ENCODE data around the gene RGPD6.
"Not testable (repeated sequence)": the region's sequence is repeated elsewhere in the genome, so short reads cannot be mapped to it uniquely, and the experiment has no call there.

Gene RGPD6

GRCh38 chr2:110494488-110494887 is 82.5 kb downstream of the RGPD6 start:
- in situ Hi-C loops (cut with MboI; ENCODE audit: low sequenced_read_pairs, unreplicated experiment); DNase-seq (ENCODE audit: low spot score): not testable (repeated sequence)

DNA sequence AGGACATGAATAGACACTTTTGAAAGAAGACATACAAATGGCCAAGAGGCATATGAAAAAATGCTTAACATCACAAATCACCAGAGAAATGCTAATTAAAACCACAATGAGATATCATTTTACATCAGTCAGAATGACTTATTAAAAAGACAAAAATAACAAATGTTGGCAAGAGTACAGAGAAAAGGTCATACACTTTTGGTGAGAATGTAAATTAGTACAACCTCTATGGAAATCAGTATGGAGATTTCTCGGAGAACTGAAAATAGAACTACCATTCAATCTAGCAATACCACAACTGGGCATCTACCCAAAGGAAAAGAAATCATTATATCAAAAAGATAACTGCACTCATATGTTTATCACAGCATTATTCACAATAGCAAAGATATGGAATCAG is 88.0 kb downstream of the RGPD6 start:
- in situ Hi-C loops (cut with MboI; ENCODE audit: low sequenced_read_pairs, unreplicated experiment); DNase-seq (ENCODE audit: low spot score): not testable (repeated sequence)

- in situ Hi-C loops (cut with MboI; ENCODE audit: low sequenced_read_pairs, unreplicated experiment); DNase-seq (ENCODE audit: low spot score): not testable (repeated sequence)
These were observed 94.3 kb downstream of the RGPD6 start for GRCh38 chr2:110482697-110483096.

DNA sequence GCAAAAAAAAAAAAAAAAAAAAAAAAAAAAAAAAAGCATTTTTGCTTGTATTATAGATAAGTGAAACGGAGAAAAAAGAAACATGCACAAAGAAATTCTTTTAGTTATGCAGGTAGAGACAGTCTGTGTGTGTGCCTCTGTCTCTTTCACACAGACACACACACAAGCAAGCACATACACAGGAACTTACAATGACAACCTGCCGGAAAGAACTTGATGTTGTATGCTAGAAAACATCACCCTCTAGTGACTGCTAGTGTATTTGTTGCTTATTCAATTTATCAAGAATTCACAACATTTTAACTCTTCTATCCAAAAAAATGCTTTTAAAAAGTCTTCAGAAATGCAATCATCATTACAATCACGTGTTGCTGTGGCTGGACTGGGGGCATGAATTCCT is 95.8 kb downstream of the RGPD6 start:
- DNase-seq (ENCODE audit: low spot score) = not testable (repeated sequence)

GRCh38 chr2:110480084-110480483 is 96.9 kb downstream of the RGPD6 start:
- in situ Hi-C loops (cut with MboI; ENCODE audit: low sequenced_read_pairs, unreplicated experiment) = not testable (repeated sequence)

More for the DNA sequence above, 95.8 kb downstream of the RGPD6 start:
- in situ Hi-C loops (cut with MboI; ENCODE audit: low sequenced_read_pairs, unreplicated experiment) = not testable (repeated sequence)

GRCh38 chr2:110477370-110477769 is 99.7 kb downstream of the RGPD6 start:
- DNase-seq (ENCODE audit: low spot score); in situ Hi-C loops (cut with MboI; ENCODE audit: low sequenced_read_pairs, unreplicated experiment): not testable (repeated sequence)

More at GRCh38 chr2:110480084-110480483, 96.9 kb downstream of the RGPD6 start:
- not testable (repeated sequence) for DNase-seq (ENCODE audit: low spot score)

- in situ Hi-C loops (cut with MboI; ENCODE audit: low sequenced_read_pairs, unreplicated experiment); DNase-seq (ENCODE audit: low spot score): not testable (repeated sequence)
These were observed 100.1 kb downstream of the RGPD6 start for GRCh38 chr2:110476952-110477351.

DNA sequence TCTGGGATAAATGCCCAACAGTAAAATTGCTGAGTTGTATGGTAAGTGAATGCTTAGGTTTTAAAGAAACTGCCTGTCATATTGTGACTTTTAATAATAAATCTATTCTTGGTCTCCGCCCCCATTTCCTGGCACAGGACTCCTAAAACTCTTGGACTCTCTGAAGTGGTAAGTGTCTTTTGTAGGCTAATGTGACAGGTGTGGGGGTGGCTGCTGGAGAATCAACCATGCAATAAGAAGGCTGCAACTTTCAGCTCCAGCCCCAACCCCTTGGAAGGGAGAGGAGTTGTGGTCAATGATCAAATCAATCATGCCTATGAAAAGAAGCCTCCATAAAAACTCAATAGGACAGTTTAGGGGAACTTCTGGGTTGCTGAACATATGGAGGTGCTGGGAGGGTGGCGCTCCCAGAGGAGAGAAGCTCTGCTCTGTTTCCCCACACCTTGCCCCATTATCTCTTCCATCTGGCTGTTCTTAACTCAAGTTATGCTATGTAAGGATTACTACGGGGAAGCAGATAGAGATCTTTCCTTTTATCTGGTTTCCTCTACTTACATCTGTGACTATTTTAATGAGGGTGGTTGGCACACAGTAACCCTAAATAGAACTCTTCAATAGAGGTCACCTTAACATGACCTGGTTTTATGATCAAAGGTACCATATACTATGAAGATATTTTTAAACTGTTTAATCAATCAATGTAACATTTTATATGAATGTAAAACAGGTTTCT is 101.2 kb downstream of the RGPD6 start:
- in situ Hi-C loops (cut with MboI; ENCODE audit: low sequenced_read_pairs, unreplicated experiment); DNase-seq (ENCODE audit: low spot score): not testable (repeated sequence)

- in situ Hi-C loops (cut with MboI; ENCODE audit: low sequenced_read_pairs, unreplicated experiment) = not testable (repeated sequence)
These were observed 102.1 kb downstream of the RGPD6 start for GRCh38 chr2:110474898-110475297.

GRCh38 chr2:110473059-110473358 is 104.0 kb downstream of the RGPD6 start:
- DNase-seq (ENCODE audit: low spot score); in situ Hi-C loops (cut with MboI; ENCODE audit: low sequenced_read_pairs, unreplicated experiment): not testable (repeated sequence)

More at GRCh38 chr2:110474898-110475297, 102.1 kb downstream of the RGPD6 start:
- DNase-seq (ENCODE audit: low spot score) = not testable (repeated sequence)

GRCh38 chr2:110472171-110473058 is 104.6 kb downstream of the RGPD6 start, which contains the start of gene LIMS4:
Gene LIMS4, minus strand, starts transcription at chr2:110472816. Its CDS starts 38 bp downstream, at chr2:110472778.
- DNase-seq (ENCODE audit: low spot score); in situ Hi-C loops (cut with MboI; ENCODE audit: low sequenced_read_pairs, unreplicated experiment): not testable (repeated sequence)

DNA sequence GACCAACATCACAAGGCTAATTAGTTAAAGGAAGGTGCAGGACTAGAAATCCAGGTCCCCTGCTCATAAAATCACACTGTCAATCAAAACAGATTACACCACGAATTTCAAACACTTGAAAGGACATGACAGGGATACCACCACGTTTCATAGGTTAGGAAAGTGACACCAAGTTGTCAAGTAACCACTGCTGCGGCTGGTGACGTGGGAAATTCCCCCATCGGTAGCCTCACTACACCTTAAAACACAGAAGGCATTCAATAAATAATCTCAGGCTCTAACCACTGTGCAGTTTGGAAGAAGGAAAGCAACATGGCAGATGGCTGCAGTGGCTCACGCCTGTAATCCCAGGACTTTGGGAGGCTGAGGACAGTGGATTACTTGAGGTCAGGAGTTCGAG is 108.1 kb downstream of the RGPD6 start:
- in situ Hi-C loops (cut with MboI; ENCODE audit: low sequenced_read_pairs, unreplicated experiment); DNase-seq (ENCODE audit: low spot score): not testable (repeated sequence)

DNA sequence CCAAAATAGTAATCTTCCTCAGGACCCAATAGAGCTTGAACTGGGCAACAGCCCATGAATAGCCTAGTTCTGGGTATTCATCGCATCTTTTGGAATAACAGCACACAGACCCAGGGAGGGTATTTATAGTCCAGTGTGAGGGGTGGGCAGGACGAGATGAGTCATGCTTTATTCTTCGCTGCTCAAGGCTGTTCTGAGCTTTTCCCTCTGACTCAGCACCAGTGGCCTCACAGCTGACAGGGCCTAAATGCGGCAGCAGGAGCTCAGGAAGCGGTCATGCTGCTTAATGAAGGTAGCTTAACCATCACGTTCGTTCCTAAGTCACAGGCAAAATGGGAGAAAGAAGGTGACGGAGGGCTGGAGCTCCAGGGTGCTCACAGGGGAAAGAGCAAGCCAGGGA is 111.7 kb downstream of the RGPD6 start:
- DNase-seq (ENCODE audit: low spot score); in situ Hi-C loops (cut with MboI; ENCODE audit: low sequenced_read_pairs, unreplicated experiment): not testable (repeated sequence)

Data from GM13976 (cell line).